PC-9 (cell line): Measurements from ENCODE around the gene DGCR2.

Experiments
- EZH2 ChIP-seq: fragments of 200-600 bp; sonication (generic); IDR thresholded peaks from 2 replicates; pipeline ENCODE4 v1.8.0; 2017; ENCODE audit warnings: antibody characterized with exemption, low read depth
- TF ChIP-seq, protein P1 (sequence below): fragments of 200-600 bp; sonication (generic); conservative IDR thresholded peaks from 2 replicates; pipeline ENCODE4 v1.6.1; 2017; ENCODE audit warnings: mixed run types, antibody characterized with exemption, mild to moderate bottlenecking, moderate library complexity

DNA sequence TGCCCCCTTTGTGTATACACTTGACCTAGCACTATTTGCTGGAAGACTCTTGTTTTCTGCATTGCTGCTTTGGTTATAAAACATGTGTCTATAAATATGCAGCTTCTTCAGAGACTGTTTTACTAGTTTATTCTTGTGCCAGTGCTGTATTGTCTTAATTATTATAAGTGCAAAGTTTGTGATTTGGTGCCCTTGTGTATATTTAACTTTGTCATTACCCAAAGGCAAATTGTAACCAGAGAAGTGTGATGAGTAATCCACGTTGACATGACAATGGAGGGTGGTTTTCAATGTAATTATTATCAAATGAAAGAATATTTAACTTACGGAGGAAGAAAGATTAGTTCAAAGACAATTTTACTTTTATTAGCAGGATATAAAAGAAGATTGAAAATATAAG is 111.1 kb downstream of the DGCR2 start:
- TF ChIP-seq, protein P1, sequence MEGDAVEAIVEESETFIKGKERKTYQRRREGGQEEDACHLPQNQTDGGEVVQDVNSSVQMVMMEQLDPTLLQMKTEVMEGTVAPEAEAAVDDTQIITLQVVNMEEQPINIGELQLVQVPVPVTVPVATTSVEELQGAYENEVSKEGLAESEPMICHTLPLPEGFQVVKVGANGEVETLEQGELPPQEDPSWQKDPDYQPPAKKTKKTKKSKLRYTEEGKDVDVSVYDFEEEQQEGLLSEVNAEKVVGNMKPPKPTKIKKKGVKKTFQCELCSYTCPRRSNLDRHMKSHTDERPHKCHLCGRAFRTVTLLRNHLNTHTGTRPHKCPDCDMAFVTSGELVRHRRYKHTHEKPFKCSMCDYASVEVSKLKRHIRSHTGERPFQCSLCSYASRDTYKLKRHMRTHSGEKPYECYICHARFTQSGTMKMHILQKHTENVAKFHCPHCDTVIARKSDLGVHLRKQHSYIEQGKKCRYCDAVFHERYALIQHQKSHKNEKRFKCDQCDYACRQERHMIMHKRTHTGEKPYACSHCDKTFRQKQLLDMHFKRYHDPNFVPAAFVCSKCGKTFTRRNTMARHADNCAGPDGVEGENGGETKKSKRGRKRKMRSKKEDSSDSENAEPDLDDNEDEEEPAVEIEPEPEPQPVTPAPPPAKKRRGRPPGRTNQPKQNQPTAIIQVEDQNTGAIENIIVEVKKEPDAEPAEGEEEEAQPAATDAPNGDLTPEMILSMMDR: no peak
- TF ChIP-seq EZH2: no peak
